MCF 10A (cell line): ENCODE data around the gene SSBP2. TPM values are rescaled to one million over a fixed set of nuclear protein-coding genes. Genes with fewer than 3 reads are reported as not detected.

ENCODE experiments used
- BruUV-seq: library from RNA; stranded (reverse); fragments of 400-500 nt; replicated peaks from 2 replicates; lab custom pipeline; 2021; lab: Mats Ljungman, UMichigan
- CTCF ChIA-PET: fragments of 300-600 bp; sonication (Branson Sonifier 250); formaldehyde crosslinking; extraction: SDS; loops from one replicate; lab custom pipeline; 2021; ENCODE audit warnings: antibody characterized with exemption, inconsistent platforms; lab: Yijun Ruan, JAX
- POLR2A ChIA-PET: fragments of 300-600, 350-650 bp; sonication (Branson Sonifier 250); formaldehyde crosslinking; extraction: SDS; loops from one replicate; lab custom pipeline; 2020; ENCODE audit warnings: antibody characterized with exemption, inconsistent platforms; lab: Yijun Ruan, JAX
- DNase-seq: peaks from one replicate; pipeline ENCODE4 v3.0.0-alpha.2; 2018; ENCODE audit not compliant: unreplicated experiment
- H3K27ac Mint-ChIP-seq: one replicate; pipeline ENCODE4 v1.8.0; 2022; ENCODE audit warnings: mild to moderate bottlenecking, low read depth, mixed read lengths; ENCODE audit not compliant: unreplicated experiment
- H3K27me3 Mint-ChIP-seq: one replicate; pipeline ENCODE4 v1.8.0; 2022; ENCODE audit warnings: mixed read lengths; ENCODE audit not compliant: insufficient read depth, unreplicated experiment
- H3K36me3 Mint-ChIP-seq: one replicate; pipeline ENCODE4 v1.8.0; 2022; ENCODE audit warnings: mild to moderate bottlenecking, moderate library complexity, mixed read lengths; ENCODE audit not compliant: insufficient read depth, unreplicated experiment
- H3K4me1 Mint-ChIP-seq: one replicate; pipeline ENCODE4 v1.8.0; 2022; ENCODE audit warnings: mixed read lengths; ENCODE audit not compliant: insufficient read depth, unreplicated experiment
- H3K4me3 Mint-ChIP-seq: one replicate; pipeline ENCODE4 v1.8.0; 2022; ENCODE audit warnings: mild to moderate bottlenecking, moderate library complexity, mixed read lengths; ENCODE audit not compliant: unreplicated experiment
- H3K9me3 Mint-ChIP-seq: one replicate; pipeline ENCODE4 v1.8.0; 2022; ENCODE audit warnings: mixed read lengths; ENCODE audit not compliant: unreplicated experiment
- CTCF ChIP-seq: fragments of 200-600 bp; IDR thresholded peaks from one replicate; pipeline ENCODE4 v1.8.0; 2022; ENCODE audit warnings: antibody characterized with exemption, mild to moderate bottlenecking; ENCODE audit not compliant: unreplicated experiment
- intact Hi-C: fragments of 100-400 bp; cut with micrococcal nuclease; formaldehyde crosslinking; loops from 2 replicates; pipeline ENCODE4 v1.14.1; 2022
- total RNA-seq: library from RNA; stranded (reverse); gene quantifications from 2 replicates; pipeline ENCODE4 v1.2.3, GENCODE V29; 2022

The SSBP2 gene
- total RNA-seq, 1 experiment from 2014 or later: 52.7 TPM

GRCh38 chr5:81757404-81757803, 6.5 kb upstream of the SSBP2 start:
- Mint-ChIP-seq H3K9me3 (peaks cover 12% of the 10 kb centered on the region), H3K4me3 (no peak overlapping the region), H3K36me3 (no peaks in the 10 kb centered on the region), H3K27ac (peak overlapping the region; percentile 1), H3K27me3 (no peaks in the 10 kb centered on the region), H3K4me1 (peaks cover 49% of the 10 kb centered on the region)
- no TSS peak for BruUV-seq
- TF ChIP-seq CTCF: no peak
- intact Hi-C loops: no loop called here
- POLR2A ChIA-PET: interaction anchor here (0.9 to 2.8 kb wide), 4 partner anchors 8 to 94 kb away, joined by 3 to 10 read pairs (median 4); no protein-coding TSS in a partner anchor
- CTCF ChIA-PET: no interaction called here
- no peak for DNase-seq

GRCh38 chr5:81756016-81756415, 5.1 kb upstream of the SSBP2 start:
- no peak for DNase-seq
- Mint-ChIP-seq H3K36me3 (no peaks in the 10 kb centered on the region), H3K27me3 (no peaks in the 10 kb centered on the region), H3K9me3 (peaks cover 16% of the 10 kb centered on the region), H3K4me1 (peaks cover 51% of the 10 kb centered on the region), H3K4me3 (peak overlapping the region; percentile 43), H3K27ac (peak overlapping the region; percentile 95)
- no TSS peak for BruUV-seq
- ChIA-PET POLR2A (interaction anchor here (1.2 to 8.6 kb wide), 14 partner anchors 8 to 409 kb away, joined by 5 to 331 read pairs (median 16); no protein-coding TSS in a partner anchor), CTCF (interaction anchor here (0.6 to 3.4 kb wide), 7 partner anchors 32 to 457 kb away, joined by 3 to 18 read pairs (median 11); no protein-coding TSS in a partner anchor)
- no peak for TF ChIP-seq CTCF
- intact Hi-C loops: no loop called here

- no peaks in the 10 kb centered on the region for H3K27me3 Mint-ChIP-seq
- DNase-seq: peak; percentile 91
- TF ChIP-seq CTCF: no peak
- H3K27ac Mint-ChIP-seq: peak overlapping the region; percentile 95
- peaks cover 16% of the 10 kb centered on the region for H3K9me3 Mint-ChIP-seq
- POLR2A ChIA-PET: interaction anchor here (0.5 to 8.6 kb wide), 19 partner anchors 9 to 896 kb away, joined by 3 to 331 read pairs (median 15); no protein-coding TSS in a partner anchor
- intact Hi-C loops: loop anchor here (1.0 kb wide), 1 partner anchor 83 kb away; no protein-coding TSS in a partner anchor
- BruUV-seq: no TSS peak
- peaks cover 51% of the 10 kb centered on the region for H3K4me1 Mint-ChIP-seq
- no peaks in the 10 kb centered on the region for H3K36me3 Mint-ChIP-seq
- H3K4me3 Mint-ChIP-seq: peak overlapping the region; percentile 56
- CTCF ChIA-PET: interaction anchor here (0.6 to 3.4 kb wide), 11 partner anchors 18 to 471 kb away, joined by 3 to 18 read pairs (median 4); no protein-coding TSS in a partner anchor
Measured at GRCh38 chr5:81755320-81755719, 4.4 kb upstream of the SSBP2 start.

GRCh38 chr5:81754621-81755020, 3.7 kb upstream of the SSBP2 start:
- Mint-ChIP-seq H3K9me3 (peaks cover 12% of the 10 kb centered on the region), H3K4me3 (peak overlapping the region; percentile 22), H3K27ac (peak overlapping the region; percentile 95), H3K4me1 (peaks cover 51% of the 10 kb centered on the region), H3K36me3 (no peaks in the 10 kb centered on the region), H3K27me3 (no peaks in the 10 kb centered on the region)
- CTCF ChIA-PET: interaction anchor here (0.6 to 3.4 kb wide), 11 partner anchors 19 to 471 kb away, joined by 3 to 18 read pairs (median 7); no protein-coding TSS in a partner anchor
- POLR2A ChIA-PET: interaction anchor here (0.5 to 8.6 kb wide), 16 partner anchors 13 to 895 kb away, joined by 3 to 331 read pairs (median 15); no protein-coding TSS in a partner anchor
- no peak for DNase-seq
- intact Hi-C loops: loop anchor here (1.0 to 5.0 kb wide), 2 partner anchors 84 to 218 kb away; partner anchors contain the start of gene ATG10
- BruUV-seq: no TSS peak
- no peak for TF ChIP-seq CTCF
